MCF 10A (cell line): ENCODE results near the gene VEZT. TPM values are rescaled to one million over a fixed set of nuclear protein-coding genes. Genes with fewer than 3 reads are reported as not detected.
A peak's percentile ranks its signal among the peaks of the same experiment; 100 is the strongest.

ENCODE experiments used
- BruUV-seq: library from RNA; stranded (reverse); fragments of 400-500 nt; replicated peaks from 2 replicates; lab custom pipeline; 2021; lab: Mats Ljungman, UMichigan
- CTCF ChIA-PET: fragments of 300-600 bp; sonication (Branson Sonifier 250); formaldehyde crosslinking; extraction: SDS; loops from one replicate; lab custom pipeline; 2021; ENCODE audit warnings: antibody characterized with exemption, inconsistent platforms; lab: Yijun Ruan, JAX
- POLR2A ChIA-PET: fragments of 300-600, 350-650 bp; sonication (Branson Sonifier 250); formaldehyde crosslinking; extraction: SDS; loops from one replicate; lab custom pipeline; 2020; ENCODE audit warnings: antibody characterized with exemption, inconsistent platforms; lab: Yijun Ruan, JAX
- DNase-seq: peaks from one replicate; pipeline ENCODE4 v3.0.0-alpha.2; 2018; ENCODE audit not compliant: unreplicated experiment
- H3K27ac Mint-ChIP-seq: one replicate; pipeline ENCODE4 v1.8.0; 2022; ENCODE audit warnings: mild to moderate bottlenecking, low read depth, mixed read lengths; ENCODE audit not compliant: unreplicated experiment
- H3K27me3 Mint-ChIP-seq: one replicate; pipeline ENCODE4 v1.8.0; 2022; ENCODE audit warnings: mixed read lengths; ENCODE audit not compliant: insufficient read depth, unreplicated experiment
- H3K36me3 Mint-ChIP-seq: one replicate; pipeline ENCODE4 v1.8.0; 2022; ENCODE audit warnings: mild to moderate bottlenecking, moderate library complexity, mixed read lengths; ENCODE audit not compliant: insufficient read depth, unreplicated experiment
- H3K4me1 Mint-ChIP-seq: one replicate; pipeline ENCODE4 v1.8.0; 2022; ENCODE audit warnings: mixed read lengths; ENCODE audit not compliant: insufficient read depth, unreplicated experiment
- H3K4me3 Mint-ChIP-seq: one replicate; pipeline ENCODE4 v1.8.0; 2022; ENCODE audit warnings: mild to moderate bottlenecking, moderate library complexity, mixed read lengths; ENCODE audit not compliant: unreplicated experiment
- H3K9me3 Mint-ChIP-seq: one replicate; pipeline ENCODE4 v1.8.0; 2022; ENCODE audit warnings: mixed read lengths; ENCODE audit not compliant: unreplicated experiment
- CTCF ChIP-seq: fragments of 200-600 bp; IDR thresholded peaks from one replicate; pipeline ENCODE4 v1.8.0; 2022; ENCODE audit warnings: antibody characterized with exemption, mild to moderate bottlenecking; ENCODE audit not compliant: unreplicated experiment
- intact Hi-C: fragments of 100-400 bp; cut with micrococcal nuclease; formaldehyde crosslinking; loops from 2 replicates; pipeline ENCODE4 v1.14.1; 2022
- total RNA-seq: library from RNA; stranded (reverse); gene quantifications from 2 replicates; pipeline ENCODE4 v1.2.3, GENCODE V29; 2022

The VEZT gene
- total RNA-seq, 1 experiment from 2014 or later, result 107 TPM

- BruUV-seq, result no TSS peak
- H3K4me1 Mint-ChIP-seq, result no peaks in the 10 kb centered on the region
- H3K27me3 Mint-ChIP-seq, result no peaks in the 10 kb centered on the region
- H3K9me3 Mint-ChIP-seq, result no peaks in the 10 kb centered on the region
- peaks cover 49% of the 10 kb centered on the region for H3K36me3 Mint-ChIP-seq
- H3K4me3 Mint-ChIP-seq, result no peak overlapping the region
- TF ChIP-seq CTCF, result no peak
- intact Hi-C loops, result no loop called here
- H3K27ac Mint-ChIP-seq, result no peak overlapping the region
- CTCF ChIA-PET, result interaction anchor here (0.6 kb wide), 1 partner anchor 286 kb away, joined by 3 read pairs; no protein-coding TSS in a partner anchor
- DNase-seq, result no peak
- POLR2A ChIA-PET, result interaction anchor here (0.6 kb wide), 1 partner anchor 272 kb away, joined by 3 read pairs; no protein-coding TSS in a partner anchor
These were observed 52.3 kb downstream of the VEZT start for GRCh38 chr12:95269892-95270291.

GRCh38 chr12:95271465-95271864, 53.9 kb downstream of the VEZT start:
- Mint-ChIP-seq H3K36me3 (peaks cover 54% of the 10 kb centered on the region), H3K27ac (no peak overlapping the region), H3K4me3 (no peak overlapping the region), H3K27me3 (no peaks in the 10 kb centered on the region), H3K9me3 (no peaks in the 10 kb centered on the region), H3K4me1 (peaks cover under 1% of the 10 kb centered on the region)
- intact Hi-C loops, result no loop called here
- no peak for TF ChIP-seq CTCF
- ChIA-PET POLR2A (no interaction called here), CTCF (no interaction called here)
- no peak for DNase-seq
- no TSS peak for BruUV-seq

- peak; percentile 49 for DNase-seq
- H3K36me3 Mint-ChIP-seq, result peaks cover 78% of the 10 kb centered on the region
- POLR2A ChIA-PET, result interaction anchor here (0.6 to 2.5 kb wide), 10 partner anchors 11 to 469 kb away, joined by 3 to 6 read pairs (median 3); partner anchors contain the start of gene METAP2
- no peak for TF ChIP-seq CTCF
- H3K4me1 Mint-ChIP-seq, result peaks cover 11% of the 10 kb centered on the region
- intact Hi-C loops, result no loop called here
- peak overlapping the region; percentile 40 for H3K27ac Mint-ChIP-seq
- H3K4me3 Mint-ChIP-seq, result no peak overlapping the region
- BruUV-seq, result no TSS peak
- no peaks in the 10 kb centered on the region for H3K9me3 Mint-ChIP-seq
- H3K27me3 Mint-ChIP-seq, result no peaks in the 10 kb centered on the region
- CTCF ChIA-PET, result interaction anchor here (0.8 to 1.3 kb wide), 6 partner anchors 9 to 258 kb away, joined by 3 to 5 read pairs (median 3); no protein-coding TSS in a partner anchor
These were observed 59.5 kb downstream of the VEZT start for GRCh38 chr12:95277139-95277538.

GRCh38 chr12:95279856-95280255, 62.2 kb downstream of the VEZT start:
- BruUV-seq, result no TSS peak
- ChIA-PET POLR2A (no interaction called here), CTCF (interaction anchor here (1.1 kb wide), 1 partner anchor 254 kb away, joined by 4 read pairs; no protein-coding TSS in a partner anchor)
- TF ChIP-seq CTCF, result no peak
- H3K4me3 Mint-ChIP-seq, result no peak overlapping the region
- DNase-seq, result no peak
- no peak overlapping the region for H3K27ac Mint-ChIP-seq
- peaks cover 11% of the 10 kb centered on the region for H3K4me1 Mint-ChIP-seq
- no peaks in the 10 kb centered on the region for H3K9me3 Mint-ChIP-seq
- intact Hi-C loops, result no loop called here
- peaks cover 94% of the 10 kb centered on the region for H3K36me3 Mint-ChIP-seq
- H3K27me3 Mint-ChIP-seq, result no peaks in the 10 kb centered on the region
